GM12874 (cell line): Measurements from ENCODE around the gene RNU5B-1.

Source experiments
- TF ChIP-seq, protein P1 (sequence below): IDR thresholded peaks from 2 replicates; pipeline ENCODE4 v1.5.1; 2011; ENCODE audit warnings: low read depth, mild to moderate bottlenecking, control low read depth, low read length, moderate library complexity; ENCODE audit not compliant: insufficient read depth

The RNU5B-1 gene

DNA sequence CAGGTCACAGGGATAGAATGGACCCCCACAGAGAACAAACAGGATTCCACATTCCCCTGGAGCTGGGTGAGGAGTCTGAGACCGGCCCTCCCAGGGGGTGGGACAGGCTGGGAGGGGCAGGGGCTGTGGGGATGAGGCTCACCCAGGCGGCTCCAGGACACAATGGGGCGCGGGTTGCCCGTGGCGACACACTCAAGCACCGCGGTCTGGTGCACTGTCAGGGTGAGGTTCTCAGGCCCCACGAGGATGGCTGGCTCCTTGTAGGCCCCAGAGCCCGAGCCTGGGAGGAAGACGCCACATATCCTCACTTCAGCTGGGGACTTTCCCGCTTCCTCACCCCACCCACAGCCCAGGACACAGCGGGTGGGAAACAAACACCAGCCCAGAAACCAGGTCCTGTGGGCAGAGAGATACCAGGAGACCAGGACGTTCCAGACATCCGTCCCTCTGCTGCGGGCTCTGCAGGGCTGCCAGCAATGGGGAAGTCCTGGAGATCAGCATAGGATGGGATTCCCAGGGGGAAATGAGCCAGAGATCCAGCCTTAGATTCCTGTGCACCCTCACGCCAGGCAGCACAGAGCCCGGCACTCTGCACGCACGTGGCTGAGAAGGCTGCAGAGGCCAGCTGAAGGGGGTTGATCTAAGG, 30.2 kb downstream of the RNU5B-1 start:
- TF ChIP-seq, protein P1, sequence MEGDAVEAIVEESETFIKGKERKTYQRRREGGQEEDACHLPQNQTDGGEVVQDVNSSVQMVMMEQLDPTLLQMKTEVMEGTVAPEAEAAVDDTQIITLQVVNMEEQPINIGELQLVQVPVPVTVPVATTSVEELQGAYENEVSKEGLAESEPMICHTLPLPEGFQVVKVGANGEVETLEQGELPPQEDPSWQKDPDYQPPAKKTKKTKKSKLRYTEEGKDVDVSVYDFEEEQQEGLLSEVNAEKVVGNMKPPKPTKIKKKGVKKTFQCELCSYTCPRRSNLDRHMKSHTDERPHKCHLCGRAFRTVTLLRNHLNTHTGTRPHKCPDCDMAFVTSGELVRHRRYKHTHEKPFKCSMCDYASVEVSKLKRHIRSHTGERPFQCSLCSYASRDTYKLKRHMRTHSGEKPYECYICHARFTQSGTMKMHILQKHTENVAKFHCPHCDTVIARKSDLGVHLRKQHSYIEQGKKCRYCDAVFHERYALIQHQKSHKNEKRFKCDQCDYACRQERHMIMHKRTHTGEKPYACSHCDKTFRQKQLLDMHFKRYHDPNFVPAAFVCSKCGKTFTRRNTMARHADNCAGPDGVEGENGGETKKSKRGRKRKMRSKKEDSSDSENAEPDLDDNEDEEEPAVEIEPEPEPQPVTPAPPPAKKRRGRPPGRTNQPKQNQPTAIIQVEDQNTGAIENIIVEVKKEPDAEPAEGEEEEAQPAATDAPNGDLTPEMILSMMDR = no peak

DNA sequence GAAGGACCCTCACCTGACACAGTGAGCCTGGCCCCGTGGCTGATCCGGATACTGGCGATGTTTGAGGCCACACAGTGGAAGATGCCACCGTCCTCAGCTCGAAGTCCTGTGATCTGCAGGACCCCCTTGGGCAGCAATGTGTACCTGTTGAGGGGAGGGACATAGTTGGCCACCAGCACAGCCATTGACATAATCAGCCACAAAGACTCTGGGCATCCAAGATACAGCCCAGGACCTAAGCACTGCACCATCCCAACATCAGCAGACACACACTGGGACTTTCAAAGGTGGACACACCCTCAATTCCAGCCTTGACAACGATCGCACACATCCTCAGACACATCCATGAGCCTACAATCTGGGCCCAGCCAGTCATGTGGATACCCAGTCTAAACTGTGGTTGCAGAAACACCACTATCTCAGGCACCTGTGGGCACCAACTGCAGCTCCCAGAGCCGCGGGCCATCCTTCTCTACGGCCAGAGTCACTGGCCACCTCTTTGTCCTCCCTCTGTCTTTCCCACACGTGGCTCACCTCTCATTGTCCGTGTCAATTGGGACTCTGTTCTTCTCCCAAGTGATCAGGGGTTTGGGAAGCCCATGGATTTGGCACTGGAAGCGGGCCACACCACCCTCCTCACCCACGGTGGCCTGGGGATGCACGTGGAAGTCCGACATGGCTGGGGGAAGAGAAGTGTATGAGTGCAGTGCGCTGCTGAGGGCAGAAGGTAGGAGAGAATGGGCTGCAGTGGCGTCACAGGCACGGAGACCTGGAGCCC, 31.0 kb downstream of the RNU5B-1 start:
- TF ChIP-seq, protein P1 = no peak

- TF ChIP-seq, protein P1 = no peak
Observed at GRCh38 chr15:65336493-65337435, 32.3 kb downstream of the RNU5B-1 start.

DNA sequence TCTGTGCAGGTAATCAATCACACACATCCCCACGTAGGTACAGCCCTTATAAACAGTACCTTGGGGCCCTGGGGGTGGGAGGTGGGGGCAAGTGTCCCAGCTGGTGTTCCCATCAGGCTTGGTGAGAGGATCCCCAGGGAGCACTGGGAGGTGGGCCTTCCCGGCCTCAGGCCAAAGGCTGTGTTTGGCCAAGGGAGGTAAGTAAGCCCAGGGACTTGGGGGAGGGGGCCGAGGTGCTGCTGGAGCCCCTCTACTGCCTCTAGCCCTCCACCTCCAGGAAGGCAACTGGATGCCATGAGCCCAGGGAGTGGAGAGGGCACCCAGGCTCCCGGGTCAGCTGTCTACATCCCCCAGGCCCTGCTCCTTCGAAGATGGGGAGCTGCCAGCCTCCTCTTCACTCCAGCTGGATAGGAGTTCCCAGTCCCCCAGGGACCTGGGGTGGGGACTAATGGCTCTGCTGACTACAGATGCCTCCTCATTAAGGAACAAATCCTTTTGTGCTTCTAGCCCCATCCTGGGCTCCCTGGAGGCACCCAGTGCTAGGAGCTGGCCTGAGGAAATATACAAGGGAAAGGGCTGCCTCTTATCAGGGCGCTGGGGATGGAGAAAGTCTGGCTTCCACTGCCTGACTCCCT, 33.1 kb downstream of the RNU5B-1 start:
- TF ChIP-seq, protein P1 = no peak

GRCh38 chr15:65338366-65338765, 33.9 kb downstream of the RNU5B-1 start:
- TF ChIP-seq, protein P1 = no peak

DNA sequence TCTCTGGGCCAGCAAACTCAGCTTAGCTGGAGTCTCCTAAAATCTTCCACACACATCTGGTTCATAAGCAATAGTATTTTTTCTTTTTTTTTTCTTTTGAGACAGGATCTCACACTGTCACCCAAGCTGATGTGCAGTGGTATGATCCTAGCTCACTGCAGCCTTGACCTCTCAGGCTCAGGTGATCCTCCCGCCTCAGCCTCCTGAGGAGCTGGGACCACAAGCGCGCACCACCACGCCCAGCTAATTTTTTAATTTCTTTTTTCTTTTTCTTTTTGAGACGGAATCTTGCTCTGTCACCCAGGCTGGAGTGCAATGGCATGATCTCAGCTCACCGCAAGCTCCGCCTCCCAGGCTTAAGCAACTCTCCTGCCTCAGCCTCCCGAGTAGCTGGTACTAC, 34.3 kb downstream of the RNU5B-1 start:
- TF ChIP-seq, protein P1 = no peak

DNA sequence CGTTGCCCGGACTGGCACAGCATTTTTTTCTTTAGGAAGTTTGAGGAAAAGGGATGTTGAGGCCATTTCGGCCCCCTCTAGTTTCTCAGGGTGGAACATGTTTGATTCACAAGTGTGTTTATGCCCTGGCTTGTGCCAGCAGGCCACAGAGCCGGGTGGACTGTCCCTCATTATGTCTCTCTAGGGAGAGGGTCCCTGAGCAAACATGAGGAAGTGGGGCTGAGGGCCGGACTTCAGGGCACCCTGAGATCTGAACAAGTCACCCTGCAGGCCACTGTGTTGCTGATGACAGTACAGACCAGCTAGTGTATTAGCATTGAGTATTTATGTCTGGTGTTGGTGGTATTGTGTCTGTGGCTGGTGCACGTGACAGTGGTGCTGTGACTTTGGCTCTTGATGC, 34.9 kb downstream of the RNU5B-1 start:
- TF ChIP-seq, protein P1 = no peak
